H1 (cell line): ENCODE measurements around the gene RAG2. TPM values are rescaled to one million over a fixed set of nuclear protein-coding genes. Genes with fewer than 3 reads are reported as not detected.

Experiments
- CTCF ChIA-PET: fragments of 300-600 bp; sonication (Branson Sonifier 250); formaldehyde crosslinking; loops from one replicate; lab custom pipeline; 2021; ENCODE audit not compliant: partially characterized antibody; lab: Charles Lee
- POLR2A ChIA-PET: fragments of 300-600 bp; sonication (Branson Sonifier 250); formaldehyde crosslinking; loops from one replicate; lab custom pipeline; 2021; ENCODE audit warnings: inconsistent platforms; ENCODE audit not compliant: partially characterized antibody; lab: Charles Lee
- DNase-seq, 2 experiments: peaks; one replicate each; pipeline versions ENCODE4 v3.0.0 to v3.0.0-alpha.2; 2010 to 2022; ENCODE audit warnings: low spot score in 2 of 2, low read depth in 1 of 2, mixed read lengths in 1 of 2
- FAIRE-seq: peaks from 2 replicates; lab custom pipeline; 2011; peaks lifted over from hg19 to GRCh38; lab: Jason Lieb, UNC
- H2AFZ ChIP-seq: 2 replicates; pipeline ENCODE4 v1.8.1; 2012; ENCODE audit warnings: low read length, inconsistent platforms
- H2AK5ac ChIP-seq: 2 replicates; pipeline ENCODE4 v1.6.1; 2013; ENCODE audit warnings: low read depth, low read length
- H2BK120ac ChIP-seq: replicated peaks from 2 replicates; pipeline ENCODE3; 2013; ENCODE audit warnings: low read depth, low read length, inconsistent platforms
- H2BK12ac ChIP-seq: 2 replicates; pipeline ENCODE4 v1.6.1; 2013; ENCODE audit warnings: low read depth, low read length
- H2BK15ac ChIP-seq: 2 replicates; pipeline ENCODE4 v1.6.1; 2013; ENCODE audit warnings: low read length
- H2BK20ac ChIP-seq: 2 replicates; pipeline ENCODE4 v1.6.1; 2013; ENCODE audit warnings: low read length
- H2BK5ac ChIP-seq: 2 replicates; pipeline ENCODE4 v1.6.1; 2013; ENCODE audit warnings: low read depth, low read length
- H3K14ac ChIP-seq: 2 replicates; pipeline ENCODE4 v1.6.1; 2013; ENCODE audit warnings: inconsistent platforms; ENCODE audit not compliant: insufficient read length
- H3K18ac ChIP-seq: 2 replicates; pipeline ENCODE4 v1.6.1; 2013; ENCODE audit warnings: low read length; ENCODE audit errors: extremely low read depth
- H3K23ac ChIP-seq: 2 replicates; pipeline ENCODE4 v1.6.1; 2013; ENCODE audit warnings: inconsistent platforms; ENCODE audit not compliant: insufficient read length
- H3K23me2 ChIP-seq: 2 replicates; pipeline ENCODE4 v1.6.1; 2013; ENCODE audit warnings: low read depth, low read length
- H3K27ac ChIP-seq: 2 replicates; pipeline ENCODE4 v1.6.1; 2011; ENCODE audit warnings: low read depth, low read length, inconsistent platforms
- H3K27me3 ChIP-seq, 4 experiments: replicated peaks in 1 of 4; 1 replicate in 1 of 4; 2 replicates in 3 of 4; pipeline versions ENCODE4 v1.6.1 to v1.8.1; 2011 to 2013; ENCODE audit warnings: low read length in 3 of 4, mild to moderate bottlenecking in 3 of 4, inconsistent platforms in 2 of 4, mixed read lengths in 2 of 4, moderate library complexity in 1 of 4; ENCODE audit not compliant: control insufficient read depth in 3 of 4, insufficient read depth in 3 of 4; ENCODE audit errors: extremely low read depth in 1 of 4
- H3K36me3 ChIP-seq, 4 experiments: 2 replicates each; pipeline versions ENCODE4 v1.6.1 to v1.8.1; 2011 to 2013; ENCODE audit warnings: mild to moderate bottlenecking in 4 of 4, low read length in 3 of 4, moderate library complexity in 2 of 4, control low read depth in 1 of 4, inconsistent platforms in 1 of 4; ENCODE audit not compliant: insufficient read depth in 4 of 4, control insufficient read depth in 2 of 4
- H3K4ac ChIP-seq: replicated peaks from 2 replicates; pipeline ENCODE3; 2013; ENCODE audit warnings: low read length, low read depth, mixed read lengths, inconsistent platforms; ENCODE audit not compliant: insufficient read length
- H3K4me1 ChIP-seq, 4 experiments: replicated peaks in 1 of 4; 1 replicate in 1 of 4; 2 replicates in 3 of 4; pipeline versions ENCODE4 v1.6.1 to v1.8.1; 2011 to 2013; ENCODE audit warnings: low read length in 3 of 4, inconsistent platforms in 2 of 4, mixed read lengths in 1 of 4; ENCODE audit not compliant: insufficient read depth in 4 of 4, control insufficient read depth in 3 of 4
- H3K4me2 ChIP-seq, 2 experiments: 2 replicates each; pipeline versions ENCODE4 v1.6.1 to v1.8.1; 2011 to 2013; ENCODE audit warnings: low read depth in 2 of 2, low read length in 2 of 2, control low read depth in 1 of 2, inconsistent platforms in 1 of 2, mild to moderate bottlenecking in 1 of 2; ENCODE audit not compliant: insufficient read depth in 1 of 2
- H3K4me3 ChIP-seq, 4 experiments: fragments of 200-600, 300-600 bp in 1 of 4; sonication (generic), shearing (Covaris generic), sonication (Bioruptor Twin) in 1 of 4; 2 replicates each; pipeline versions ENCODE4 v1.5.1 to v1.8.1; 2011 to 2016; ENCODE audit warnings: low read length in 4 of 4, low read depth in 3 of 4, control low read depth in 2 of 4, inconsistent platforms in 2 of 4, mild to moderate bottlenecking in 2 of 4, mixed read lengths in 1 of 4, moderate library complexity in 1 of 4; ENCODE audit not compliant: insufficient read depth in 2 of 4; ENCODE audit errors: extremely low read depth in 1 of 4
- H3K56ac ChIP-seq: replicated peaks from 2 replicates; pipeline ENCODE3; 2013; ENCODE audit warnings: low read depth, mild to moderate bottlenecking, mixed read lengths, low read length, inconsistent platforms; ENCODE audit not compliant: insufficient read length
- H3K79me1 ChIP-seq: 2 replicates; pipeline ENCODE4 v1.6.1; 2013; ENCODE audit warnings: low read depth, low read length, control low read depth
- H3K79me2 ChIP-seq, 2 experiments: 2 replicates each; pipeline versions ENCODE4 v1.6.1 to v1.8.1; 2012 to 2013; ENCODE audit warnings: low read length in 2 of 2, mild to moderate bottlenecking in 2 of 2, inconsistent platforms in 1 of 2; ENCODE audit not compliant: insufficient read depth in 2 of 2, control insufficient read depth in 1 of 2
- H3K9ac ChIP-seq, 4 experiments: replicated peaks in 1 of 4; 1 replicate in 1 of 4; 2 replicates in 3 of 4; pipeline versions ENCODE4 v1.6.1 to v1.8.1; 2011 to 2013; ENCODE audit warnings: low read depth in 3 of 4, low read length in 3 of 4, control low read depth in 2 of 4, mild to moderate bottlenecking in 2 of 4, moderate library complexity in 2 of 4, inconsistent platforms in 1 of 4; ENCODE audit errors: extremely low read depth in 1 of 4
- H3K9me3 ChIP-seq, 2 experiments: 2 replicates each; pipeline versions ENCODE4 v1.6.1 to v1.8.1; 2012 to 2013; ENCODE audit warnings: mild to moderate bottlenecking in 2 of 2, moderate library complexity in 2 of 2, control low read depth in 1 of 2, inconsistent platforms in 1 of 2, low read depth in 1 of 2, low read length in 1 of 2, mixed read lengths in 1 of 2; ENCODE audit not compliant: insufficient read depth in 2 of 2
- H4K20me1 ChIP-seq, 2 experiments: replicated peaks in 1 of 2; 2 replicates each; pipeline versions ENCODE3 to v1.8.1; 2011 to 2013; ENCODE audit warnings: inconsistent platforms in 2 of 2, low read length in 2 of 2, mild to moderate bottlenecking in 1 of 2; ENCODE audit not compliant: insufficient read depth in 2 of 2, control insufficient read depth in 1 of 2
- H4K5ac ChIP-seq: 2 replicates; pipeline ENCODE4 v1.6.1; 2013; ENCODE audit warnings: low read length, low read depth, mixed read lengths, inconsistent platforms; ENCODE audit not compliant: insufficient read length
- H4K8ac ChIP-seq: 2 replicates; pipeline ENCODE4 v1.8.0; 2013; ENCODE audit warnings: mild to moderate bottlenecking, moderate library complexity, low read length, inconsistent platforms; ENCODE audit not compliant: insufficient read depth; ENCODE audit errors: extremely low read depth
- H4K91ac ChIP-seq: replicated peaks from 2 replicates; pipeline ENCODE3; 2013; ENCODE audit warnings: low read length, mixed read lengths, inconsistent platforms; ENCODE audit not compliant: insufficient read length
- CEBPB ChIP-seq: IDR thresholded peaks from 2 replicates; pipeline ENCODE4 v1.6.1; 2012; ENCODE audit warnings: low read depth, low read length
- CTCF ChIP-seq, 3 experiments: IDR thresholded peaks; 1 replicate in 2 of 3; 2 replicates in 1 of 3; pipeline versions ENCODE4 v1.5.1 to v1.6.1; 2011; ENCODE audit warnings: low read length in 3 of 3, mild to moderate bottlenecking in 3 of 3, inconsistent platforms in 2 of 3, low read depth in 1 of 3, moderate library complexity in 1 of 3; ENCODE audit not compliant: insufficient read depth in 1 of 3; ENCODE audit errors: control extremely low read depth in 1 of 3
- POU5F1 ChIP-seq: IDR thresholded peaks from 2 replicates; pipeline ENCODE4 v1.6.1; 2011; ENCODE audit warnings: low read depth, mild to moderate bottlenecking, low read length, moderate library complexity
- RAD21 ChIP-seq, 2 experiments: IDR thresholded peaks in 1 of 2; conservative IDR thresholded peaks in 1 of 2; 2 replicates each; pipeline ENCODE4 v1.6.1; 2011; ENCODE audit warnings: low read depth in 2 of 2, low read length in 2 of 2, improper control_type of control experiment in 1 of 2, inconsistent platforms in 1 of 2, mild to moderate bottlenecking in 1 of 2, moderate library complexity in 1 of 2
- SUZ12 ChIP-seq: fragments of 200-600 bp; sonication (generic); IDR thresholded peaks from 2 replicates; pipeline ENCODE4 v1.6.1; 2012; ENCODE audit warnings: mild to moderate bottlenecking, inconsistent platforms, low read length, moderate library complexity, mixed read lengths
- WGBS, 2 experiments: shearing (Covaris generic) in 1 of 2; methylation state at CpG; one replicate each; pipeline versions ENCODE4 v1.1.6 to v1.1.7; 2013 to 2015; ENCODE audit warnings: low lambda C conversion rate in 2 of 2, mixed read lengths in 2 of 2, inconsistent platforms in 1 of 2, low coverage in 1 of 2, missing lambda C conversion rate in 1 of 2; ENCODE audit not compliant: insufficient replicate concordance in 2 of 2, insufficient coverage in 1 of 2, insufficient read length in 1 of 2; ENCODE audit errors: extremely low coverage in 1 of 2, missing lambda C conversion rate in 1 of 2; 5-methylcytosine and 5-hydroxymethylcytosine counted together
- polyA plus RNA-seq, 7 experiments: library from polyadenylated mRNA; depleted of rRNA in 3 of 7; stranded (reverse) in 5 of 7; unstranded in 2 of 7; fragments of >200 nt in 5 of 7; fragments of 200-250 nt in 2 of 7; gene quantifications; 1 replicate in 5 of 7; 2 replicates in 1 of 7; 4 replicates in 1 of 7; pipeline versions ENCODE4 v1.2.1 to v1.2.3, GENCODE V29; 2011 to 2013; ENCODE audit warnings: missing spikeins in 2 of 7, mixed read lengths in 2 of 7
- total RNA-seq: library from RNA; stranded (reverse); fragmentation: NEBNext Ultra II Directional; extraction: Animal tissue kit (Norgen Biotek cat#: 25700); gene quantifications from 2 replicates; pipeline ENCODE4 v1.2.1, GENCODE V29; 2021

RAG2 gene
- total and polyA plus RNA-seq, 2 of the 8 experiments (the other 6 are each of a cell fraction or from before 2014, with no cell fraction given), result not detected

- Histone ChIP-seq H3K9me3 (peaks cover 0 to 3% of the 10 kb centered on the region in 2 experiments; a peak in 1 of 4 replicates), H3K4ac (no peak overlapping the region), H3K23me2 (no peaks in the 10 kb centered on the region), H3K23ac (no peak overlapping the region), H3K9ac (no peak overlapping the region), H2AK5ac (no peak overlapping the region), H3K56ac (no peak overlapping the region), H3K18ac (no peak overlapping the region), H4K5ac (no peak overlapping the region), H3K4me2 (peak overlapping the region; percentile 9 to 48; a peak in 3 of 4 replicates), H3K79me1 (no peaks in the 10 kb centered on the region), H2BK20ac (no peak overlapping the region)
- 41% methylated on average over 15 of the region's 15 CpGs; no CpG with 5 or more reads in 1 of the 2 experiments for WGBS, 2 experiments
- FAIRE-seq, result peak; percentile 79
- TF ChIP-seq RAD21 (IDR thresholded peaks at IDR 0.05 in 1 of 2, conservative IDR thresholded peaks at IDR 0.05 in 1 of 2; ENCODE audit: low read depth in 2 of 2, low read length in 2 of 2) (peak; percentile 85 to 89), SUZ12 (no peak), POU5F1 (no peak), CTCF (IDR thresholded peaks at IDR 0.05; ENCODE audit: control extremely low read depth in 1 of 3, insufficient read depth in 1 of 3, low read depth in 1 of 3, low read length in 3 of 3) (peak in 2 of 3 experiments; percentile 57 to 83; a peak in 3 of 4 replicates), CEBPB (no peak)
- TF ChIP-seq, all 59 proteins: peak for 2
- ChIA-PET POLR2A (interaction anchor here (0.9 to 1.5 kb wide), 2 partner anchors 9 to 29 kb away, joined by 3 read pairs; partner anchors contain the start of gene IFTAP), CTCF (interaction anchor here (0.8 to 8.1 kb wide), 48 partner anchors 11 to 380 kb away, joined by 3 to 155 read pairs (median 4); no protein-coding TSS in a partner anchor)
- no peaks in the 10 kb centered on the region for H3K79me2 ChIP-seq
- peak in 1 of 2 experiments; percentile 53 for DNase-seq
- H3K27me3 ChIP-seq, result no peaks in the 10 kb centered on the region
- H3K36me3 ChIP-seq, result no peaks in the 10 kb centered on the region
- no peak overlapping the region for H2BK120ac ChIP-seq
- H2BK15ac ChIP-seq, result no peak overlapping the region
- no peak overlapping the region for H3K14ac ChIP-seq
- H2BK12ac ChIP-seq, result no peak overlapping the region
- peak overlapping the region; percentile 72 for H2AFZ ChIP-seq
- H4K20me1 ChIP-seq, result peaks cover 0 to 2% of the 10 kb centered on the region in 2 experiments
- H3K27ac ChIP-seq, result no peak overlapping the region
- H4K91ac ChIP-seq, result no peak overlapping the region
- no peak overlapping the region for H4K8ac ChIP-seq
- H3K4me1 ChIP-seq, result no peaks in the 10 kb centered on the region
- H3K4me3 ChIP-seq, result peak overlapping the region in 3 of 4 experiments; percentile 7 to 50 (median 20); a peak in 4 of 8 replicates
- H2BK5ac ChIP-seq, result no peak overlapping the region
Observed at GRCh38 chr11:36564376-36565030, 33.5 kb downstream of the RAG2 start.
